A549 (cell line): ENCODE measurements around the gene KRTAP6-1. TPM values are rescaled to one million over a fixed set of nuclear protein-coding genes. Genes with fewer than 3 reads are reported as not detected.

ENCODE experiments used
- ATAC-seq, 2 experiments: fragments of 200-7000 bp in 1 of 2; fragments of >200 bp in 1 of 2; cut with Nextera tagmentation in 1 of 2; cut with Tn5 transposase in 1 of 2; 3 replicates each; pipeline versions ENCODE4 v1.8.0 to v1.9.1; 2018 to 2020; ENCODE audit warnings: mild to moderate bottlenecking in 1 of 2, moderate library complexity in 1 of 2
- CTCF ChIA-PET: fragments of 300-600 bp; sonication (Branson Sonifier 250); formaldehyde crosslinking; extraction: SDS; loops from one replicate; lab custom pipeline; 2021; ENCODE audit warnings: antibody characterized with exemption, inconsistent platforms; lab: Yijun Ruan, JAX
- POLR2A ChIA-PET: fragments of 350-600 bp; formaldehyde crosslinking; extraction: SDS; loops from one replicate; lab custom pipeline; 2021; ENCODE audit warnings: antibody characterized with exemption, inconsistent platforms; lab: Yijun Ruan, JAX
- DNase-seq, 2 experiments: peaks; one replicate each; pipeline versions ENCODE4 v3.0.0 to v3.0.0-alpha.2; 2011 to 2016; ENCODE audit warnings: low read depth in 1 of 2, low spot score in 1 of 2
- FAIRE-seq: peaks from 2 replicates; lab custom pipeline; 2011; peaks lifted over from hg19 to GRCh38; lab: Jason Lieb, UNC
- H3K27ac ChIP-seq, 2 experiments: fragments of >200 bp; sonication (Bioruptor Twin); formaldehyde crosslinking; 3 replicates each; pipeline ENCODE4 v1.5.1; 2016 to 2017
- H3K4me1 ChIP-seq: fragments of >200 bp; sonication (Bioruptor Twin); formaldehyde crosslinking; 3 replicates; pipeline ENCODE4 v1.6.1; 2016
- H3K4me2 ChIP-seq: fragments of >200 bp; sonication (Bioruptor Twin); formaldehyde crosslinking; 3 replicates; pipeline ENCODE4 v1.6.1; 2016
- H3K4me3 ChIP-seq: fragments of >200 bp; sonication (Bioruptor Twin); formaldehyde crosslinking; 3 replicates; pipeline ENCODE4 v1.5.1; 2016
- H3K9me3 ChIP-seq: fragments of >200 bp; sonication (Bioruptor Twin); formaldehyde crosslinking; 3 replicates; pipeline ENCODE4 v1.6.1; 2016
- BHLHE40 ChIP-seq: IDR thresholded peaks from 2 replicates; pipeline ENCODE4 v1.6.1; 2012; ENCODE audit warnings: low read depth, low read length, inconsistent platforms
- CEBPB ChIP-seq, 2 experiments: fragments of >200 bp in 1 of 2; sonication (Bioruptor Twin) in 1 of 2; formaldehyde crosslinking in 1 of 2; IDR thresholded peaks; 2 replicates each; pipeline ENCODE4 v1.6.1; 2012 to 2016
- CHD4 ChIP-seq: fragments of 200-600 bp; sonication (generic); IDR thresholded peaks from 2 replicates; pipeline ENCODE4 v1.6.1; 2016; ENCODE audit warnings: antibody characterized with exemption, mild to moderate bottlenecking, borderline replicate concordance
- EHMT2 ChIP-seq: fragments of 200-600 bp; sonication (generic); IDR thresholded peaks from 2 replicates; pipeline ENCODE4 v1.6.1; 2016; ENCODE audit warnings: antibody characterized with exemption, low read depth, mild to moderate bottlenecking, moderate library complexity
- JUN ChIP-seq, 2 experiments: fragments of >200 bp; sonication (Bioruptor Twin); formaldehyde crosslinking; IDR thresholded peaks; 2 replicates in 1 of 2; 3 replicates in 1 of 2; pipeline ENCODE4 v1.6.1; 2016 to 2017
- KDM1A ChIP-seq: fragments of 200-600 bp; sonication (generic); IDR thresholded peaks from 2 replicates; pipeline ENCODE4 v1.6.1; 2016; ENCODE audit warnings: low read depth, mild to moderate bottlenecking
- KDM5A ChIP-seq: fragments of 200-600 bp; sonication (generic); IDR thresholded peaks from 2 replicates; pipeline ENCODE4 v1.6.1; 2016; ENCODE audit warnings: antibody characterized with exemption, mild to moderate bottlenecking
- MAFK ChIP-seq: fragments of 450-650 bp; IDR thresholded peaks from 2 replicates; pipeline ENCODE4 v1.6.1; 2014; ENCODE audit not compliant: partially characterized antibody
- NFE2L2 ChIP-seq: fragments of 150-350 bp; conservative IDR thresholded peaks from 2 replicates; pipeline ENCODE4 v1.6.1; 2014; ENCODE audit warnings: low read length
- NPAS2 ChIP-seq: fragments of 250-450 bp; sonication (Bioruptor Pico); IDR thresholded peaks from 2 replicates; pipeline ENCODE4 v1.8.0; 2022; ENCODE audit warnings: mild to moderate bottlenecking, moderate library complexity, borderline replicate concordance
- NR3C1 ChIP-seq: fragments of >200 bp; sonication (Bioruptor Twin); formaldehyde crosslinking; IDR thresholded peaks from 3 replicates; pipeline ENCODE4 v1.6.1; 2017
- PHF8 ChIP-seq: fragments of 200-600 bp; sonication (generic); IDR thresholded peaks from 2 replicates; pipeline ENCODE4 v1.6.1; 2016; ENCODE audit warnings: low read depth, mild to moderate bottlenecking, antibody characterized with exemption, moderate library complexity, borderline replicate concordance
- RNF2 ChIP-seq: fragments of 200-600 bp; sonication (generic); IDR thresholded peaks from 2 replicates; pipeline ENCODE4 v1.6.1; 2016; ENCODE audit warnings: low read depth, mild to moderate bottlenecking, antibody characterized with exemption, moderate library complexity, borderline replicate concordance
- SREBF2 ChIP-seq: fragments of 450-650 bp; IDR thresholded peaks from 2 replicates; pipeline ENCODE4 v1.6.1; 2014; ENCODE audit warnings: mild to moderate bottlenecking, moderate library complexity
- ZFP36 ChIP-seq: fragments of 450-650 bp; IDR thresholded peaks from 2 replicates; pipeline ENCODE4 v1.6.1; 2014; ENCODE audit warnings: borderline replicate concordance; ENCODE audit not compliant: partially characterized antibody
- WGBS: methylation state at CpG from one replicate; pipeline ENCODE4 v1.1.6; 2017; ENCODE audit errors: missing lambda C conversion rate; 5-methylcytosine and 5-hydroxymethylcytosine counted together
- polyA plus RNA-seq, 4 experiments: library from polyadenylated mRNA; depleted of rRNA in 3 of 4; stranded (reverse); fragments of >200 nt; fragmentation: RNase III in 1 of 4; extraction: RNeasy Plus Mini Kit Qiagen cat#74134 plus additional on column Dnase treatment in 1 of 4; gene quantifications; 2 replicates in 3 of 4; 3 replicates in 1 of 4; pipeline ENCODE4 v1.2.3, GENCODE V29; 2011 to 2017
- TF ChIP-seq, protein P1 (sequence below): IDR thresholded peaks from 2 replicates; pipeline ENCODE4 v1.6.1; 2012
- TF ChIP-seq, protein P2 (sequence below): fragments of 150-350 bp; IDR thresholded peaks from 2 replicates; pipeline ENCODE4 v1.6.1; 2014; ENCODE audit warnings: low read depth, mild to moderate bottlenecking, low read length
- TF ChIP-seq, protein P3 (sequence below): fragments of 250-450 bp; sonication (Bioruptor Pico); IDR thresholded peaks from 2 replicates; pipeline ENCODE4 v1.5.0; 2021; ENCODE audit warnings: mild to moderate bottlenecking, moderate library complexity, borderline replicate concordance
- TF ChIP-seq, protein P4 (sequence below): fragments of 200-600 bp; sonication (generic); IDR thresholded peaks from 2 replicates; pipeline ENCODE4 v1.6.1; 2016; ENCODE audit warnings: antibody characterized with exemption, mild to moderate bottlenecking, moderate library complexity

The KRTAP6-1 gene
- polyA plus RNA-seq, 2 of the 4 experiments (the other 2 are of a cell fraction): not detected

DNA sequence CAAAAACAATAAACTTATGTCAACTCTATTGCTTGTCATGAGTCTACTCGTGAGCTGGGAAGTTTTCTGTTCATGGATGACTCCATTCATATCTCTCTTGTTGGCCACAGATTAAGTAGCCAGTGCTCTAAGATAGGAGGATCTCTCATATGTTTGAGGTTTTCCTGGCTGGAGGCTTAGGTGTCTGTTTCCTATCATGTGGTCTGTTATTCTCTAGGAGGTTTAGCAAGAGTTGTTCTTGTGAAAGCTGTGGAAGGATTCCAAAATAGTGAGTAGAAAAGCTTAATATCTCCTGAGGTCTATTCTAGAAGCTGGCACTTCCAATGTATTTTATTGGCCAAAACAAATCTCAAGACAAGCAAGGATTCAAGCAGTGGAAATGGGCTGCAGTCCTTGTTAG lies 15.5 kb upstream of the KRTAP6-1 start:
- no peak for ATAC-seq
- ChIA-PET POLR2A (no interaction called here), CTCF (no interaction called here)
- Histone ChIP-seq H3K27ac (no peak overlapping the region), H3K4me2 (no peak overlapping the region), H3K9me3 (no peaks in the 10 kb centered on the region), H3K4me3 (no peak overlapping the region), H3K4me1 (no peaks in the 10 kb centered on the region)
- WGBS: 0% methylated on average over 1 of the region's 1 CpG
- no peak for FAIRE-seq
- DNase-seq: no peak
- TF ChIP-seq JUN (IDR thresholded peaks at IDR 0.05) (no peak), NFE2L2 (no peak), RNF2 (no peak)

DNA sequence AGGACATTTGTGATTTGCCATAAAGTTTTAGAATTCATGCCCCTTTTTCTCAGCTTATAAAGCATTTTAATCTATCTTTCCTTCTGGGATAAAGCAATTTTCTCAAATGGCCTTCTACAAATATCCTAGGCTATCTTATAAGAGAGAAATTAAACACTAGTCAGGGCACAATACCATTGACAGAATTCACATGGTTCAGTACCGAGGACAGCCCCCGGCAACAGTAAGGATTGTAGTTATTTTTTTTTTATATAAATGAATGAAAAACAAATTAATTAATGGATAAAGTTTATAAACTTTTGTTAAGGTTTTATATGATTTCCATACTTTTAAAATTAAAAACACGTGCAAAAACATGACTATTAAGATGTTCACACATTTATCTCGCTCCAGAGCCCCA lies 14.4 kb upstream of the KRTAP6-1 start:
- DNase-seq: no peak
- POLR2A ChIA-PET: no interaction called here
- no peaks in the 10 kb centered on the region for H3K9me3 ChIP-seq
- no peak for ATAC-seq
- CTCF ChIA-PET: no interaction called here
- TF ChIP-seq, protein P1, sequence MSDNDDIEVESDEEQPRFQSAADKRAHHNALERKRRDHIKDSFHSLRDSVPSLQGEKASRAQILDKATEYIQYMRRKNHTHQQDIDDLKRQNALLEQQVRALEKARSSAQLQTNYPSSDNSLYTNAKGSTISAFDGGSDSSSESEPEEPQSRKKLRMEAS: no peak
- TF ChIP-seq MAFK (no peak), CEBPB (IDR thresholded peaks at IDR 0.05) (no peak), KDM1A (no peak), NPAS2 (CRISPR knock-in tag) (no peak), PHF8 (no peak), EHMT2 (no peak), NR3C1 (no peak), SREBF2 (no peak), RNF2 (no peak), CHD4 (no peak), KDM5A (no peak), ZFP36 (no peak), BHLHE40 (no peak)
- TF ChIP-seq, protein P2, sequence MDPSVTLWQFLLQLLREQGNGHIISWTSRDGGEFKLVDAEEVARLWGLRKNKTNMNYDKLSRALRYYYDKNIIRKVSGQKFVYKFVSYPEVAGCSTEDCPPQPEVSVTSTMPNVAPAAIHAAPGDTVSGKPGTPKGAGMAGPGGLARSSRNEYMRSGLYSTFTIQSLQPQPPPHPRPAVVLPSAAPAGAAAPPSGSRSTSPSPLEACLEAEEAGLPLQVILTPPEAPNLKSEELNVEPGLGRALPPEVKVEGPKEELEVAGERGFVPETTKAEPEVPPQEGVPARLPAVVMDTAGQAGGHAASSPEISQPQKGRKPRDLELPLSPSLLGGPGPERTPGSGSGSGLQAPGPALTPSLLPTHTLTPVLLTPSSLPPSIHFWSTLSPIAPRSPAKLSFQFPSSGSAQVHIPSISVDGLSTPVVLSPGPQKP: no peak
- TF ChIP-seq, protein P3, sequence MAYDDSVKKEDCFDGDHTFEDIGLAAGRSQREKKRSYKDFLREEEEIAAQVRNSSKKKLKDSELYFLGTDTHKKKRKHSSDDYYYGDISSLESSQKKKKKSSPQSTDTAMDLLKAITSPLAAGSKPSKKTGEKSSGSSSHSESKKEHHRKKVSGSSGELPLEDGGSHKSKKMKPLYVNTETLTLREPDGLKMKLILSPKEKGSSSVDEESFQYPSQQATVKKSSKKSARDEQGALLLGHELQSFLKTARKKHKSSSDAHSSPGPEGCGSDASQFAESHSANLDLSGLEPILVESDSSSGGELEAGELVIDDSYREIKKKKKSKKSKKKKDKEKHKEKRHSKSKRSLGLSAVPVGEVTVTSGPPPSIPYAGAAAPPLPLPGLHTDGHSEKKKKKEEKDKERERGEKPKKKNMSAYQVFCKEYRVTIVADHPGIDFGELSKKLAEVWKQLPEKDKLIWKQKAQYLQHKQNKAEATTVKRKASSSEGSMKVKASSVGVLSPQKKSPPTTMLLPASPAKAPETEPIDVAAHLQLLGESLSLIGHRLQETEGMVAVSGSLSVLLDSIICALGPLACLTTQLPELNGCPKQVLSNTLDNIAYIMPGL (CRISPR knock-in tag): no peak
- TF ChIP-seq, protein P4, sequence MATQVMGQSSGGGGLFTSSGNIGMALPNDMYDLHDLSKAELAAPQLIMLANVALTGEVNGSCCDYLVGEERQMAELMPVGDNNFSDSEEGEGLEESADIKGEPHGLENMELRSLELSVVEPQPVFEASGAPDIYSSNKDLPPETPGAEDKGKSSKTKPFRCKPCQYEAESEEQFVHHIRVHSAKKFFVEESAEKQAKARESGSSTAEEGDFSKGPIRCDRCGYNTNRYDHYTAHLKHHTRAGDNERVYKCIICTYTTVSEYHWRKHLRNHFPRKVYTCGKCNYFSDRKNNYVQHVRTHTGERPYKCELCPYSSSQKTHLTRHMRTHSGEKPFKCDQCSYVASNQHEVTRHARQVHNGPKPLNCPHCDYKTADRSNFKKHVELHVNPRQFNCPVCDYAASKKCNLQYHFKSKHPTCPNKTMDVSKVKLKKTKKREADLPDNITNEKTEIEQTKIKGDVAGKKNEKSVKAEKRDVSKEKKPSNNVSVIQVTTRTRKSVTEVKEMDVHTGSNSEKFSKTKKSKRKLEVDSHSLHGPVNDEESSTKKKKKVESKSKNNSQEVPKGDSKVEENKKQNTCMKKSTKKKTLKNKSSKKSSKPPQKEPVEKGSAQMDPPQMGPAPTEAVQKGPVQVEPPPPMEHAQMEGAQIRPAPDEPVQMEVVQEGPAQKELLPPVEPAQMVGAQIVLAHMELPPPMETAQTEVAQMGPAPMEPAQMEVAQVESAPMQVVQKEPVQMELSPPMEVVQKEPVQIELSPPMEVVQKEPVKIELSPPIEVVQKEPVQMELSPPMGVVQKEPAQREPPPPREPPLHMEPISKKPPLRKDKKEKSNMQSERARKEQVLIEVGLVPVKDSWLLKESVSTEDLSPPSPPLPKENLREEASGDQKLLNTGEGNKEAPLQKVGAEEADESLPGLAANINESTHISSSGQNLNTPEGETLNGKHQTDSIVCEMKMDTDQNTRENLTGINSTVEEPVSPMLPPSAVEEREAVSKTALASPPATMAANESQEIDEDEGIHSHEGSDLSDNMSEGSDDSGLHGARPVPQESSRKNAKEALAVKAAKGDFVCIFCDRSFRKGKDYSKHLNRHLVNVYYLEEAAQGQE: no peak
- no peaks in the 10 kb centered on the region for H3K4me1 ChIP-seq
- WGBS: 3% methylated on average over 4 of the region's 4 CpGs
- no peak overlapping the region for H3K27ac ChIP-seq
- no peak for FAIRE-seq
- H3K4me2 ChIP-seq: no peak overlapping the region
- H3K4me3 ChIP-seq: no peak overlapping the region
